Measurements from ENCODE around the gene ELP4. TPM values are rescaled to one million over a fixed set of nuclear protein-coding genes. Genes with fewer than 3 reads are reported as not detected.

The ELP4 gene
- polyA plus RNA-seq, 3 donors = 6.0 to 17.8 (median 16.4) TPM

DNA sequence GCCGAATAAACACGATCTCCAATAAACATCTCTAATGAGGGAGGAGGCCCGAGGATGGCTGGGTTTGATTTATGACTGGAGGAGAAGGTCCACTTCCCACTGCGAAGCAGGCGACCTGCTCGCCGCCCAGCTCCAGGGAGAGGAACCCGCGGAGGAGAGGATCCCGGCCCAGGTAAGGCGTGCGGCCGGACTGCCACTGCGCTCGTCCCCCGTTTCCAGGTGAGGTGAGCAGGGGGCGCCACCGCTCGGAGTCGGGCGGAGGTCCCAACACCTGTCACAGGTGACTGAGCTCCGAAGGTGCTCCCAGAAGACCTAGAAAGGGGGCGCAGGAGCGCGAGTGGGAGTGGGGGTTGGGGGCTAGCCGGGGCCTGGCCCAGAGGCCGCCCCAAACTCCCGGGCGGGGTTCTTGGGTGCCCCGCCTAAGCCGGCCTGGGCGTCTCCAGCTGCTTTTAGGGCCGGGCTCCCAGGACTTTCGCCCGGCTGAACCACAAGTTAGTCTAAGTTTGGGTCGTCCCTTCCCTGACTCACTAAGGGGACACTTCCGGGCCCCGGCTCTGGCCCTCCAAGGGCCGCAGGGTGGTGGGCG is 307.0 kb downstream of the ELP4 start:
- H3K27ac ChIP-seq (ENCODE audit: low read depth in 1 of 2, low read length in 2 of 2) = no peak overlapping the region
- no peak overlapping the region for H3K4me3 ChIP-seq (replicated peaks in 1 of 3; ENCODE audit: low read depth in 2 of 3, low read length in 3 of 3)
- peaks cover 89 to 100% of the 10 kb centered on the region in 2 donors for H3K27me3 ChIP-seq (ENCODE audit: control insufficient read depth in 2 of 2, insufficient read depth in 2 of 2, low read length in 2 of 2)
- DNase-seq = no peak
- Mint-ChIP-seq H3K9me3 (peaks cover 6 to 51% (median 38%) of the 10 kb centered on the region in 7 donors), H3K27ac (no peak overlapping the region), H3K4me1 (peaks cover 42% of the 10 kb centered on the region), H3K36me3 (peaks cover 9 to 10% of the 10 kb centered on the region in 2 donors), H3K27me3 (ENCODE audit: low read depth in 3 of 3) (peaks cover 90 to 100% (median 95%) of the 10 kb centered on the region in 3 donors), H3K4me3 (peak overlapping the region in 1 of 2 donors; percentile 78)
- no peaks in the 10 kb centered on the region for H4K20me1 ChIP-seq (ENCODE audit: insufficient read depth, low read length)
- intact Hi-C loops (cut with micrococcal nuclease) = no loop called here
- H3K9me3 ChIP-seq (replicated peaks in 1 of 2; ENCODE audit: control insufficient read depth in 1 of 2, insufficient read depth in 1 of 2, low read length in 2 of 2) = peaks cover 7 to 83% of the 10 kb centered on the region in 2 donors
- H3K4me2 ChIP-seq (replicated peaks; ENCODE audit: extremely low read depth, low read length, poor library complexity, severe bottlenecking) = peak overlapping the region; percentile 7
- H3K79me2 ChIP-seq (ENCODE audit: insufficient read depth, low read length) = no peaks in the 10 kb centered on the region
- peaks cover 22 to 43% of the 10 kb centered on the region in 2 donors for H3K4me1 ChIP-seq (ENCODE audit: control insufficient read depth in 1 of 2, insufficient read depth in 2 of 2, low read length in 2 of 2)
- H2AFZ ChIP-seq (ENCODE audit: insufficient read depth, low read depth, low read length, poor library complexity, severe bottlenecking) = no peak overlapping the region
- no peaks in the 10 kb centered on the region for H3K36me3 ChIP-seq (replicated peaks in 1 of 2; ENCODE audit: control insufficient read depth in 1 of 2, insufficient read depth in 2 of 2, low read length in 2 of 2)
- TF ChIP-seq, protein P1, sequence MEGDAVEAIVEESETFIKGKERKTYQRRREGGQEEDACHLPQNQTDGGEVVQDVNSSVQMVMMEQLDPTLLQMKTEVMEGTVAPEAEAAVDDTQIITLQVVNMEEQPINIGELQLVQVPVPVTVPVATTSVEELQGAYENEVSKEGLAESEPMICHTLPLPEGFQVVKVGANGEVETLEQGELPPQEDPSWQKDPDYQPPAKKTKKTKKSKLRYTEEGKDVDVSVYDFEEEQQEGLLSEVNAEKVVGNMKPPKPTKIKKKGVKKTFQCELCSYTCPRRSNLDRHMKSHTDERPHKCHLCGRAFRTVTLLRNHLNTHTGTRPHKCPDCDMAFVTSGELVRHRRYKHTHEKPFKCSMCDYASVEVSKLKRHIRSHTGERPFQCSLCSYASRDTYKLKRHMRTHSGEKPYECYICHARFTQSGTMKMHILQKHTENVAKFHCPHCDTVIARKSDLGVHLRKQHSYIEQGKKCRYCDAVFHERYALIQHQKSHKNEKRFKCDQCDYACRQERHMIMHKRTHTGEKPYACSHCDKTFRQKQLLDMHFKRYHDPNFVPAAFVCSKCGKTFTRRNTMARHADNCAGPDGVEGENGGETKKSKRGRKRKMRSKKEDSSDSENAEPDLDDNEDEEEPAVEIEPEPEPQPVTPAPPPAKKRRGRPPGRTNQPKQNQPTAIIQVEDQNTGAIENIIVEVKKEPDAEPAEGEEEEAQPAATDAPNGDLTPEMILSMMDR (IDR thresholded peaks at IDR 0.05) = no peak
- 4% methylated on average over 32 of the region's 40 CpGs for WGBS (ENCODE audit: insufficient coverage)
- no peak overlapping the region for H3K9ac ChIP-seq (ENCODE audit: insufficient read depth, low read length, poor library complexity, severe bottlenecking)

DNA sequence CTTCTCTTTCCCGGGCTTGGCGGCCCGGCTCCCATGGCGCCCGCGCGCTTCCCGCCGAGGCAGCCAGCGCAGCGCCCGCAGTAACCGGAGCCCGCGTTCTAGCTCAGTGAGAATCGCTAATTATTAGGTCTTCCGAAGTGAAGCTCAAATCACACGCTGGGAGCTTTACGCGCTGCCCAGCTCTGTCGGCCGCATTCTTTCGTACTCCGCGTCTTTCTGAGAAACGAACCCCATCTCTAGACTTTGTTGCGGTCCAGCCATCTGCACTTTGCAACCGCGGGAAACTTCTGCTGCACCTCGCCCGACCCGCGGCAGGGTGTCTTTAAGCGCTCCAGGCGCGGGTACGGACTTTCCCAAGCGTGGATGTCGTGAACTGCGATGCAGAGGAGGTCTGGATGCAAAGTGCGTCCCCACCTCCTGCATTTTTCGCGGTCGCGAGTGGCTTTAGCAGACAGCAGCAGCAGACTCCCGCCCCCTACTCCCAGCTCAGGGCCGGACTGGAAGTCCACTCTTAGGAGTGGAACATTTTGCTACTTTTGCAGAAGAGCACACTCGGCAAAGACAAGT is 307.6 kb downstream of the ELP4 start:
- intact Hi-C loops (cut with micrococcal nuclease) = no loop called here
- Histone ChIP-seq H2AFZ (ENCODE audit: insufficient read depth, low read depth, low read length, poor library complexity, severe bottlenecking) (no peak overlapping the region), H3K9ac (ENCODE audit: insufficient read depth, low read length, poor library complexity, severe bottlenecking) (no peak overlapping the region), H3K9me3 (replicated peaks in 1 of 2; ENCODE audit: control insufficient read depth in 1 of 2, insufficient read depth in 1 of 2, low read length in 2 of 2) (peaks cover 3 to 85% of the 10 kb centered on the region in 2 donors), H3K36me3 (replicated peaks in 1 of 2; ENCODE audit: control insufficient read depth in 1 of 2, insufficient read depth in 2 of 2, low read length in 2 of 2) (no peaks in the 10 kb centered on the region), H3K27me3 (ENCODE audit: control insufficient read depth in 2 of 2, insufficient read depth in 2 of 2, low read length in 2 of 2) (peaks cover 90 to 100% of the 10 kb centered on the region in 2 donors), H3K27ac (ENCODE audit: low read depth in 1 of 2, low read length in 2 of 2) (no peak overlapping the region), H4K20me1 (ENCODE audit: insufficient read depth, low read length) (no peaks in the 10 kb centered on the region), H3K79me2 (ENCODE audit: insufficient read depth, low read length) (no peaks in the 10 kb centered on the region), H3K4me1 (ENCODE audit: control insufficient read depth in 1 of 2, insufficient read depth in 2 of 2, low read length in 2 of 2) (peaks cover 17 to 37% of the 10 kb centered on the region in 2 donors), H3K4me3 (replicated peaks in 1 of 3; ENCODE audit: low read depth in 2 of 3, low read length in 3 of 3) (no peak overlapping the region), H3K4me2 (replicated peaks; ENCODE audit: extremely low read depth, low read length, poor library complexity, severe bottlenecking) (peak overlapping the region; percentile 30)
- Mint-ChIP-seq H3K9me3 (peaks cover 3 to 50% (median 35%) of the 10 kb centered on the region in 7 donors), H3K4me1 (peaks cover 38% of the 10 kb centered on the region), H3K27ac (no peak overlapping the region), H3K4me3 (peak overlapping the region in 1 of 2 donors; percentile 86), H3K36me3 (peaks cover 5 to 7% of the 10 kb centered on the region in 2 donors), H3K27me3 (ENCODE audit: low read depth in 3 of 3) (peaks cover 91 to 100% (median 95%) of the 10 kb centered on the region in 3 donors)
- DNase-seq = no peak
- WGBS (ENCODE audit: insufficient coverage) = 2% methylated on average over 47 of the region's 48 CpGs
- TF ChIP-seq, protein P1 (IDR thresholded peaks at IDR 0.05) = no peak

Measured in CD14-positive monocyte (primary cell).